Measurements from ENCODE around the gene TNPO2.

Gene TNPO2

GRCh38 chr19:12675399-12675798, 48.3 kb downstream of the TNPO2 start:
- no peak for DNase-seq

DNA sequence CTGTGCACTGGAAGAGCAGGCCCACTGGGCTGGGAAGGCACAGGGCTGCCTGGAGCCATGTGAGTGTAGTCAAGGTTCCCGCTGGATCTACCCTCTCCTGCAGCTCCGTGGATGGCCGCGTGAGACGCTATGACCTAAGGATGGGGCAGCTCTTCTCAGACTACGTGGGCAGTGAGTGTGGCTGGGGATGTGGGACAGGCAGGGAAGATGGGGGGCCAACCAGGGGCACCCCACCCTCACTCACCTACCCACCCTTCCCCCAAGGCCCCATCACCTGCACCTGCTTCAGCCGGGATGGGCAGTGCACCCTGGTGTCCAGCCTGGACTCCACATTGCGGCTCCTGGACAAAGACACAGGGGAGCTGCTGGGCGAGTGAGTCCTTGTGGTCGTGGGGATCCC, 51.0 kb downstream of the TNPO2 start:
- no peak for DNase-seq

DNA sequence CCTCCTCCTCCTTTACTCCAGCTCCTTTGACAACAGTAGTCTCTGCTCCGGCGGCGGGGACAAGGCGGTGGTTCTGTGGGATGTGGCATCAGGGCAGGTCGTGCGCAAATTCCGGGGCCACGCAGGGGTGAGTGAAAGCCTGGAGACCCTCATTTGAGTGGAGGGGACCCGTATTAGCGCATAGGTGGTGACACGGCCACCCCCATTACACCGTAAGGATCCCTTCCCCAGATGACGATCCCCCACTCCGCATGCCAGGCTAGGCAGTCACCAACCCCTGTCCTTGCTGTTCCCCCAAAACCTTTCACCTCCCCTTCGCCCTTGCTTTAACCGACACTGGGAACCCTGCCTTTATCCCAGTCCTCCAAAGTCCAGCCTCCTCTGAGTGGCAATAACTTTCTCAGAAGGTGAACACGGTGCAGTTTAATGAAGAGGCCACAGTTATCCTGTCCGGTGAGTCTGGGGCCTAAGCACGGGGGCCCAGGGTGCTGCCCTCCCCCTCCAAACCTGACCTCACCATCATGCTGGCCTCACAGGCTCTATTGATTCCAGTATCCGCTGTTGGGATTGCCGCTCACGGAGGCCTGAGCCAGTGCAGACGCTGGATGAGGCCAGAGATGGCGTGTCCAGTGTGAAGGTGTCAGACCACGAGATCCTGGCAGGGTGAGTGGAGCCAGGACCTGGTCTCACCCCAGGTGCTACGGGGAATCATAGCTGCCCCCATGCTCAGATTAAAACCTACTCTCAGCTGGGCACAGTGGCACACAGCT, 53.4 kb downstream of the TNPO2 start:
- no peak for DNase-seq

GRCh38 chr19:12669270-12670158, 54.2 kb downstream of the TNPO2 start:
- DNase-seq, result peak; percentile 69

GRCh38 chr19:12668932-12669269, 54.8 kb downstream of the TNPO2 start:
- no peak for DNase-seq

- no peak for DNase-seq
Observed at GRCh38 chr19:12668346-12668745, 55.4 kb downstream of the TNPO2 start.

DNA sequence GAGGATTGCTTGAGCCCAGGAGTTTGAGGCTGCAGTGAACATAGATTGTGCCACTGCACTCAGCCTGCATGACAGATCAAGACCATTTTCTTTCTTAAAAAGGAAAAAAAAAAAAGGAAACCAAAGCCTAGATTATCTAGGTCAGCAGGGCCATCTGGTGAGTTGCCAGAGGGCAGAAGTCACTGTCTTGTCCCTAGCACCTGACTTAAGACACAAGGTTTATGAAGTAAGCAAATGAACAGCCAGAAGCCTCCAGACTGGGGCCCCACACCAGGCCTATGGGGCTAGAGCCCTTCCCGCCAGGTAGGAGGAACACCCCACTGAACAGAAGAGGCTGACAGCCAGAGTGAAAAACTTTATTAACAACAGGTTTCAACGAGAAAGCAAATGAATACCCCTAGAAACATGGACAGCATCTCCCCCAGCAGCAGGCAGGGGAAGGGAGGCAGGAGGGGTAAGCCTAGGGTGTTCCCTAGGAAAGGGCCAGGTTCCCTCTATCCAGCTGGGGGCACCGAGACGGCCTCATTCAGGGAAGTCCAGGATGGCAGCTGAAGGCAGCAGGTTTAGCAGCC, 55.9 kb downstream of the TNPO2 start:
- DNase-seq, result no peak

DNA sequence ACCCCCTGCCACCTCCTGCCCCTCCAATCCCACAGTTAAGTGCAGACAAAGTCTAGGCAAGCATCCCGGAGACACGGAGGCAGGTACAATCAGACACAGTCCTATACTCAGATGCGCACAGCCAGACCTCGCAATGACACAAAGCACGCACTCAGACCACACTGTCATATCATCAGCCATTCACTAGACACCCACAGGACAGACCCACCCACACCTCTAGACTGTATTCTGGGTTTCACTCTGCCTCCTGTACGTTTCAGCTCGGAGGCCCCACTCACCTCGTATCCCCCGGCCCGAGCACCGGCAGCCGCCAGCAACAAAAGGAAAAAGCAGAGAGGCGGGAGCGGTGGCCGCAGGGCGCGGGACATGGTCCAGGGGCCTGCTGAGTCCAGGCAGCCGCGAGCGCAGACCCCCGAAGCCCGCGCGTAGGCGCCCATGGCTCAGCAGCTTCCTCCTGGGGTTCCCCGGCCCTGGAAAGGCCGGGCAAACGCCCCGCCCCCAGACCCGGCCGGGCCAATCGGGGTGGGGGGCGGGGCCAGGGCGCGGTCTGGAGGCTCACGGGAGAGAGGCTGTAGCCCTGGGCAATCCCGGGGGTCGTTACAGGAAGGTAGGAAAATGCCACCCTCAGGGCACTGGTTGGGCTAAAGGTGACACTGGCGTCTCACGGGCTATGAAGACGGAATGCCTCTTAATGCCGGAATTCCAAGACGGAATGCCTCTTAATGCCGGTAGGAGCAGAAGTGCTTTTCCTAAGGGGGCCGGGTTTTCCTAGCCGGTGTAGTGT, 57.3 kb downstream of the TNPO2 start, which contains the start of the genes MAN2B1 and WDR83:
MAN2B1 (minus strand) TSS at position 478 of the 784 bp plus-strand sequence; CDS start at position 437, 41 bp downstream.
WDR83 (plus strand) TSS at position 543 of the 784 bp plus-strand sequence. CDS start 2,984 bp downstream, outside the sequence.
- peak; percentile 15 for DNase-seq

DNA sequence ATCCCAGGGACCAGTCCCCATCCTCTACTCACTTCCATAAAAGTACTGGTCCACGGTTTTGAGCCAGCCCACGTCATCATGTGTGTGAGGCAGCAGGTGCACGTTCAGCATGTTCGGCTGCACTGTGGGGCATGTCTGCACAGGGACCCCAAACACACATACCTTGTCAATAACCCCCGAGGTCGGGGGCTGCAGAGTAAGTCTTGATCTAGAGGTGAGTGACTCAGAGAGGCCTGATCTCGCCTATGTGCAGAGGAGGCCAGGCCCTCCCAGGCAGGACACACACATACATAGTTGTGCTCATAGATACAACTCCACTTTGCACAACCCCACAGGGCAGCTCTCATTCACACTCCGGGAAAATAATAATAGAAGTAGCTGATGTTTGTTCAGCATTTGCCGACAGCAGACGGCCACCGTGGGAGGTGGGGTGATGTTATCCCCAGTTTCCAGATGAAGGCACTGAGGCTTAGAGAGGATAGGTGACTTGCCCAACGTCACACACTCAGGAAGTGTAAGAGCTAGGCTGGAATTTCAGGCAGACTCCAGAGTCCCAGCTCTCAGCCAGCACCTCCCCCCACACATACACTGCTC, 58.0 kb downstream of the TNPO2 start:
- DNase-seq, result no peak

- DNase-seq, result no peak
Observed at GRCh38 chr19:12665281-12665573, 58.5 kb downstream of the TNPO2 start.

DNA sequence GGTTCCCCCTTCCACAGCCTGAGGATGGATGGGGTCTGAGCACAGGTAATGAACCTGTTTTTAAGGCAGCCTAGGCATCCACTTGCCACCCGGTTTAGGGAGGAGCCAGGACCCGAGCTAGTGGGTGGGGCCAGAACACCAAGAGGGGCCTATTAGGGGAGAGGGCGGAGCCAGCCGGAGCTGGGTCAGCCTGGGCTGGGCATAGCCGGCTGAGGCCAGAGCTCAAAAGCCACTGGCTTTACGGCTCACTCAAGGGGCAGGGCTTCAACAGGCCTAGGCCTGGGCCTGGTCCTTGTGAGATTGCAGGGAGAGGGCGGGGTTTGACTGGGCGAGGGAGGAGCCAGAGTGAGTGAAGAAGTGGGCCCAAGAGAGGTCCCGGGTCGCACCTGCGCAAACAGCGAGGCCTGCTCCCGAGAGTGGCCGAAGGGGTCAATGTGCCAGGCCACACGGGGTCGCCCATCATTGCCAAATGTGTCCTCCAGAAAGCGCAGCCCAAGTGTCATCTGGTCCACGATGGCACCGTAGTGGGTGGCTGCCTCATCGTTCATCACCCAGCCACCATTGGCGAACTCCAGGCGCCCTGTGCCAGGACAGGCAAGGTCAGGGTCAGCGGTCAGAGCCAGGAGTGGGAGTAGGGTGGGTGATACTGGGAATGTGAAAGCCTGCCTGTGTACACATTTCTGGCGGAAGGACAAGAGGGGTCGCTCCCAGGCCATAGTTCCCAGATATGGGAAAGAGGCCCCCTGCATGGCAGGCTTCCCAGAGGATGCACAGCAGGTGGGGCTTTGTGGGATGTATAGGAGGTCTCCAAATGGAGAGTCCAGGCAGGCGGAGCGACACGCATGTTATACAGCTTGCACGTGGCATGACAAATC, 59.1 kb downstream of the TNPO2 start:
- DNase-seq, result no peak

DNA sequence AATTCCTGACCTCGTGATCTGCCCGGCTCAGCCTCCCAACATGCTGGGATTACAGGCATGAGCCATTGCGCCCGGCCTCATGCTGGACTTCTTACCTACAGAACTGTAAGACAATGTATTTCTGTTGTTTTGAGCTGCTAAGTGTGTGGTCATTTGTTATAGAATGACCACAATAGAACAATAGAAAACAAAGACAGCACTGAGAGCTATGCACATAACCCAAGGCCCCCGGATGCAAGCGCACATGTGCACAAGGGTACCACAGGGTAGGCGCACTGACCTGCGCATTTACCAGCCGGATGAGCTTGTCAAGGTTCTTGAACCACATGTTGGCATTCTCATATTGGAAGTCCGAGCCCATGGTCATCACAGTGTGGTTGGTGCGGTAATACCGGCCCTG, 62.8 kb downstream of the TNPO2 start:
- no peak for DNase-seq

DNA sequence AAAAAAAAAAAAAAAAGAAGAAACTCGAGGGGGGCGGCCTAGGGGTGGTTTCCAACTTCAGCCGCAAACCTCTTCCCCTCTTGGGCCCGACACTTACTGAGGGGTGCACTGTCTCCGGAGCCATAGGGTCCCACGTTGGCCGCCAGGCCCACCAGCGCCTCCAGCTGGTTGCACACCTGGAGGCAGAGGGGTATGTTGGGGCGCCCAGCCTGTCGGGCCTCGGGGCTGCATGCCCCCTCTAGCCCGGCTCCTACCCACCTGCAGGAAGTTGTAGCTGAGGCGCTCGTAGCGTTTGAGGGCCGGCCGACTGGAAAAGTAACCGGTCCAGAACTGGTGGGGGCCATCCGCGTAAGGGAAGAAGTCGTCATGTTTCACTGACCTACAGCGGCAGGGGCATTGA, 65.8 kb downstream of the TNPO2 start:
- DNase-seq, result no peak

DNA sequence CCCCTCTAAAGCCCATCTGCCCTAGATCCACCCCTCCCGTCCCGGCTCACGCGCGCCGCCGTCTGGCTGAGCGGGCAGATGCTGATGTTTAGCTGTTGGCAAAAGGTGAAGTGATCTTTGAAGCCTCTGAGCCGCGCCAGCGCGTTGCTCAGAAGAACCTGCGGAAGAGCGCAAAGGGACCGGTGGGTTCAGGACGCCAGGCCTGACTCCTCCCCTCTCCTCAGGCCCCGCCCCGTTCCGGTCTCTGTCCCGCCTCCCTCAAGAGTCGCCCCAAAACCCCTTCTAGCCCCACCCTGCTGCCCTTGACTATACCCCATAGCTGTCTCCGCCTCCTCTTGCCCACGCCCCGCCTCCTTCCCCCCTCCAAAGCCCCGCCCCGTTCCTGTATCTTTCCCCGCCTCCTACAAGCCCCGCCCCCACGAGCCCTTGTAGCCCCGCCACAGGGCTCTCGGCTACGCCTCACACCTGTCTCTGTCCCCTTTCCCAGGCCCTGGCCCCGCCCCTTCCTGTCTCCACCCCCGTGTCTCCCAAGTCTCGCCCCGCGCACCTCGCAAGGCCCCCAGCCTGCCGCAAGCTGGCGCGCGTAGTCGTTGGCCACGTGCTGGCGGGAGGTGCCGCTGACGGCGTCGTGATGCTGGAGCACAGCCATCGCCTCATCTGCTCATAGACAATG, 66.7 kb downstream of the TNPO2 start:
- no peak for DNase-seq

DNA sequence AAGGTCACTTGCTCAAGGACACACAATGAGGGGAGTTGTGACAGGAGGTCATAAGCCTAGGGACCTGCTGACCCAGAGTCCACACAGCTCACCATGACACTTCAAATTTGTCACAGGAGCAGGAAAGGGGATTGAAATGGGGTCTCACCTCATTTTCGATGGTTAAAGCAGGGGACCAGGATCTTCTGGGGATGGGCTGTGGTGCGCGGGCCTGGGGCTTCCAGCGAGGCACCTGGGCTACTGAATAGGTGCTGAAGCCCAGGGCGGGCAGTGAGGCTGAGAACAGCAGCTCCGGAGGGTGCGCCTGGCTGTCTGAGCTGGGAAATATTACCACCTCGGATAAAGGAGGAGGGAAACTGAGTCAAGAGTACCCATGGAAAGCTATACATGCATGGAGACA, 68.2 kb downstream of the TNPO2 start:
- no peak for DNase-seq

DNA sequence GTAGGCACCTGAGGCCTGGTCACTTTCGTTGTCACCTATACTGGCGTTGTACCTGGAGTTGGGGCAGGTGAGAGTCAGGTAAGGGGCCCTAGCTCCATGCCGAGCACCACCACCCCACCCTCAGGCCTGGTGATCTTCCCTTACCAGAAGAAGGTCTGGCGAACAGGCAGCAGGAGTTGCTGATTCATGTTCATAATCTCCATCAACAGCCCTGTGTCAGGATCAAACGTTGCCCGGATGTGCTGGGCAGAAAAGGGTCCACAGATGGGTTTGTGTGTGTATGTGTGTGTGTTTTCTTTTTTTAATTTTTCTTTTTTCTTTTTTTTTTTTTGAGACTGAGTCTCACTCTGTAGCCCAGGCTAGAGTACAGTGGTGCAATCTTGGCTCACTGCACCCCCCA, 71.5 kb downstream of the TNPO2 start:
- no peak for DNase-seq

GRCh38 chr19:12649941-12650340, 73.8 kb downstream of the TNPO2 start:
- no peak for DNase-seq
